NCI-H1092 treated with DMSO at 0.1 percent for 48 hours (cell line): ENCODE measurements around the gene TPCN1.

Experiments used
- DNase-seq: peaks from one replicate; lab custom pipeline; 2025; lab: John Stamatoyannopoulos, UW

TPCN1 gene

GRCh38 chr12:113221181-113221996 is at the start of gene TPCN1:
Gene TPCN1, plus strand, starts transcription at chr12:113221464. Its CDS starts 5,389 bp downstream, at chr12:113226853.
- peak; percentile 100 for DNase-seq

- DNase-seq: no peak
Observed at GRCh38 chr12:113171543-113171942, 49.7 kb upstream of the TPCN1 start.

GRCh38 chr12:113172185-113172584 is 49.1 kb upstream of the TPCN1 start:
- DNase-seq: no peak

- DNase-seq: no peak
Observed at GRCh38 chr12:113173081-113173698, 48.1 kb upstream of the TPCN1 start.

GRCh38 chr12:113174461-113175384 is 46.5 kb upstream of the TPCN1 start:
- no peak for DNase-seq

- no peak for DNase-seq
Observed at GRCh38 chr12:113179023-113179422, 42.2 kb upstream of the TPCN1 start.

GRCh38 chr12:113180333-113180732 is 40.9 kb upstream of the TPCN1 start:
- no peak for DNase-seq

GRCh38 chr12:113181975-113182374 is 39.3 kb upstream of the TPCN1 start:
- no peak for DNase-seq

- DNase-seq: no peak
Observed at GRCh38 chr12:113183030-113183589, 38.2 kb upstream of the TPCN1 start.

- DNase-seq: no peak
Observed at GRCh38 chr12:113184098-113184899, 37.0 kb upstream of the TPCN1 start.

- DNase-seq: peak; percentile 62
Observed at GRCh38 chr12:113184900-113185179, 36.4 kb upstream of the TPCN1 start.

GRCh38 chr12:113185180-113186032 is 35.9 kb upstream of the TPCN1 start, which contains the start of the genes DDX54 and RITA1:
Gene DDX54, minus strand, starts transcription at chr12:113185478. Its CDS starts 27 bp downstream, at chr12:113185451.
Gene RITA1, plus strand, starts transcription at chr12:113185721. Its CDS starts 1,026 bp downstream, at chr12:113186747.
- peak; percentile 81 for DNase-seq

GRCh38 chr12:113186033-113186365 is 35.3 kb upstream of the TPCN1 start:
- DNase-seq: no peak

GRCh38 chr12:113186666-113187325 is 34.5 kb upstream of the TPCN1 start:
- no peak for DNase-seq

GRCh38 chr12:113189361-113189760 is 31.9 kb upstream of the TPCN1 start:
- no peak for DNase-seq

- DNase-seq: no peak
Observed at GRCh38 chr12:113190761-113191160, 30.5 kb upstream of the TPCN1 start.

GRCh38 chr12:113191227-113191626 is 30.0 kb upstream of the TPCN1 start:
- no peak for DNase-seq

GRCh38 chr12:113194971-113195391 is 26.3 kb upstream of the TPCN1 start:
- DNase-seq: no peak

- no peak for DNase-seq
Observed at GRCh38 chr12:113195598-113195997, 25.7 kb upstream of the TPCN1 start.

- no peak for DNase-seq
Observed at GRCh38 chr12:113196582-113196981, 24.7 kb upstream of the TPCN1 start.
